K562 (cell line): ENCODE results near the gene DYNC2I2. TPM values are rescaled to one million over a fixed set of nuclear protein-coding genes. Genes with fewer than 3 reads are reported as not detected.
"Not testable (repeated sequence)": the region's sequence is repeated elsewhere in the genome, so short reads cannot be mapped to it uniquely, and the experiment has no call there.

Source experiments
- ATAC-seq: fragments of 200-7000 bp; cut with Tn5 transposase; 3 replicates; pipeline ENCODE4 v1.9.1; 2020; ENCODE audit warnings: moderate library complexity
- BruUV-seq: library from RNA; stranded (reverse); fragments of 400-500 nt; replicated peaks from 2 replicates; lab custom pipeline; 2021; lab: Mats Ljungman, UMichigan
- CTCF ChIA-PET: fragments of 300-600 bp; formaldehyde crosslinking; extraction: SDS; loops from one replicate; lab custom pipeline; 2021; ENCODE audit warnings: low intra/inter-chr PET ratio; lab: Yijun Ruan, JAX
- POLR2A ChIA-PET: fragments of 300-600, 350-650 bp; sonication (Branson Sonifier 250); formaldehyde crosslinking; extraction: SDS; loops from one replicate; lab custom pipeline; 2021; ENCODE audit warnings: antibody characterized with exemption, inconsistent platforms; lab: Yijun Ruan, JAX
- DNase-seq, 4 experiments: peaks; one replicate each; pipeline versions ENCODE4 v3.0.0 to v3.0.0-alpha.2; 2011 to 2018; ENCODE audit warnings: low spot score in 3 of 4, mixed read lengths in 3 of 4; ENCODE audit errors: extremely low read depth in 1 of 4
- FAIRE-seq: peaks from 2 replicates; lab custom pipeline; 2011; peaks lifted over from hg19 to GRCh38; lab: Jason Lieb, UNC
- H2AFZ ChIP-seq: 2 replicates; pipeline ENCODE4 v1.6.0; 2011; ENCODE audit warnings: low read depth, low read length, control low read depth, inconsistent platforms
- H3K27ac ChIP-seq: fragments of 200-600 bp; 3 replicates; pipeline ENCODE4 v1.8.0; 2011; ENCODE audit warnings: low read depth, mild to moderate bottlenecking, control low read depth, inconsistent platforms, low read length, moderate library complexity, mixed read lengths; ENCODE audit errors: extremely low read depth
- H3K27me3 ChIP-seq, 2 experiments: fragments of 300-600 bp in 1 of 2; 2 replicates in 1 of 2; 3 replicates in 1 of 2; pipeline versions ENCODE4 v1.6.0 to v1.8.0; 2011; ENCODE audit warnings: inconsistent platforms in 2 of 2, low read length in 2 of 2, mild to moderate bottlenecking in 1 of 2, mixed read lengths in 1 of 2, moderate library complexity in 1 of 2; ENCODE audit not compliant: control insufficient read depth in 2 of 2, insufficient read depth in 2 of 2
- H3K36me3 ChIP-seq: fragments of 300-600 bp; 3 replicates; pipeline ENCODE4 v1.8.0; 2011; ENCODE audit warnings: mild to moderate bottlenecking, low read length, inconsistent platforms; ENCODE audit not compliant: control insufficient read depth, insufficient read depth
- H3K4me1 ChIP-seq, 2 experiments: fragments of 200-600 bp in 1 of 2; replicated peaks in 1 of 2; 2 replicates in 1 of 2; 3 replicates in 1 of 2; pipeline versions ENCODE4 v1.5.1 to v1.8.0; 2011; ENCODE audit warnings: inconsistent platforms in 2 of 2, low read length in 2 of 2, mild to moderate bottlenecking in 1 of 2, mixed read lengths in 1 of 2, moderate library complexity in 1 of 2; ENCODE audit not compliant: control insufficient read depth in 2 of 2, insufficient read depth in 2 of 2
- H3K4me2 ChIP-seq: 2 replicates; pipeline ENCODE4 v1.6.1; 2011; ENCODE audit warnings: low read length, control low read depth, inconsistent platforms, mixed read lengths; ENCODE audit not compliant: insufficient read depth
- H3K4me3 ChIP-seq: fragments of 200-600 bp; sonication (generic), shearing (Covaris generic); 2 replicates; pipeline ENCODE4 v1.5.1; 2016; ENCODE audit warnings: control low read depth, inconsistent platforms
- H3K79me2 ChIP-seq: fragments of 200-600 bp; 3 replicates; pipeline ENCODE4 v1.8.0; 2011; ENCODE audit warnings: low read length, inconsistent platforms; ENCODE audit not compliant: control insufficient read depth, insufficient read depth
- H3K9ac ChIP-seq, 2 experiments: 2 replicates each; pipeline versions ENCODE4 v1.6.0 to v1.6.1; 2011; ENCODE audit warnings: low read depth in 2 of 2, low read length in 2 of 2, control low read depth in 1 of 2, inconsistent platforms in 1 of 2, mild to moderate bottlenecking in 1 of 2, mixed read lengths in 1 of 2; ENCODE audit not compliant: insufficient read depth in 1 of 2
- H3K9me1 ChIP-seq: one replicate; pipeline ENCODE4 v1.6.0; 2011; ENCODE audit warnings: inconsistent platforms, mild to moderate bottlenecking, low read length, moderate library complexity; ENCODE audit not compliant: control insufficient read depth, insufficient read depth
- H3K9me3 ChIP-seq: replicated peaks from 2 replicates; pipeline ENCODE4 v1.5.1; 2011; ENCODE audit warnings: low read depth, low read length, inconsistent platforms; ENCODE audit not compliant: control insufficient read depth, insufficient read depth
- H4K20me1 ChIP-seq: replicated peaks from 2 replicates; pipeline ENCODE4 v1.6.1; 2011; ENCODE audit warnings: low read length, inconsistent platforms, mixed read lengths; ENCODE audit not compliant: control insufficient read depth, insufficient read depth
- ZBTB33 ChIP-seq: sonication (generic); formaldehyde crosslinking; IDR thresholded peaks from 2 replicates; pipeline ENCODE4 v1.8.1; 2023; ENCODE audit warnings: mild to moderate bottlenecking, missing genetic modification reagents
- WGBS: fragments of 100-300 bp; shearing (Covaris generic); methylation state at CpG from one replicate; pipeline ENCODE4 v1.1.6; 2016; ENCODE audit warnings: low coverage, mixed read lengths; ENCODE audit not compliant: insufficient coverage; ENCODE audit errors: missing lambda C conversion rate; 5-methylcytosine and 5-hydroxymethylcytosine counted together
- in situ Hi-C: fragments of 300-500 bp; cut with MboI; formaldehyde crosslinking; loops from 4 replicates; pipeline ENCODE4 v1.15.0; 2018; ENCODE audit warnings: inconsistent platforms, mixed read lengths
- intact Hi-C: fragments of 100-400 bp; cut with micrococcal nuclease; formaldehyde crosslinking; loops from 2 replicates; pipeline ENCODE4 v1.14.2; 2022
- polyA plus RNA-seq, 8 experiments: library from polyadenylated mRNA; depleted of rRNA in 4 of 8; stranded (reverse) in 5 of 8; unstranded in 3 of 8; fragments of >200 nt; fragmentation: Nextera tagmentation in 2 of 8; fragmentation: Illumina TruSeq in 1 of 8; extraction: Ambion mirVana in 2 of 8; extraction: Trizol in 1 of 8; gene quantifications; 2 replicates each; pipeline versions ENCODE4 v1.2.1 to v1.2.3, GENCODE V29; 2011 to 2014; ENCODE audit warnings: inconsistent platforms in 1 of 8, missing spikeins in 1 of 8
- total RNA-seq, 7 experiments: library from RNA; depleted of rRNA in 6 of 7; stranded (reverse); fragments of >200 nt in 6 of 7; fragmentation: Illumina TruSeq in 2 of 7; extraction: Trizol in 2 of 7; gene quantifications; 2 replicates each; pipeline versions ENCODE4 v1.2.1 to v1.2.3, GENCODE V29; 2011 to 2021; ENCODE audit warnings: low replicate concordance in 1 of 7

DYNC2I2 gene
- total and polyA plus RNA-seq, 9 of the 15 experiments (the other 6 are each of a cell fraction or from before 2014, with no cell fraction given), result 1.5 to 249 (median 70.0) TPM

DNA sequence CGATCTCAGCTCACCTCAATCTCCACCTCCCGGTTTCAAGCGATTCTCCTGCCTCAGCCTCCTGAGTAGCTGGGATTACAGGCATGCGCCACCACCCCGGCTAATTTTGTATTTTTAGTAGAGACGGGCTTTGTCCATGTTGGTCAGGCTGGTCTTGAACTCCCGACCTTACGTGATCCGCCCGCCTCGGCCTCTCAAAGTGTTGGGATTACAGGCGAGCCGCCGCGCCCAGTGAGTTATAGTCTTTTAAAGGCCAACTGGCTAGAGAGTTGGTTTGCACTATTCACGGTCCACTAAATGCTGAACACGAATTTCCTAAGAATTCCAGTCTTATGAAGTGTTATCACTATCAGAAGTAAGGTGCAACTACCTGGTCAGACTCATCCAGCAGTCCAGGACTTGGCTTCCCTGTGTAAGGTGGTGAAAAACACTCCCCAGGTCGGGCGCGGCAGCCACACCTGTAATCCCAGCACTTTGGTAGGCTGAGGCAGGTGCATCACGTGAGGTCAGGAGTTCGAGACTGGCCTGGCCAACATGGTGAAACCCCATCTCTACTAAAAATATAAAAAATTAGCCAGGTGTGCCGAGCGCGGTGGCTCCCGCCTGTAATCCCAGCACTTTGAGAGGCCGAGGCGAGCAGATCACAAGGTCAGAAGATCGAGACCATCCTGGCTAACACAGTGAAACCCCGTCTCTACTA lies 42.6 kb upstream of the DYNC2I2 start:
- ChIA-PET POLR2A (interaction anchor here (0.6 to 3.7 kb wide), 6 partner anchors 15 to 525 kb away, joined by 3 to 65 read pairs (median 6); no protein-coding TSS in a partner anchor), CTCF (interaction anchor here (0.6 kb wide), 2 partner anchors 291 to 508 kb away, joined by 3 to 6 read pairs; partner anchors contain the start of gene CIZ1)
- not testable (repeated sequence) for H2AFZ ChIP-seq, H3K9me1 ChIP-seq, ATAC-seq, FAIRE-seq, BruUV-seq, H3K4me2 ChIP-seq, H4K20me1 ChIP-seq, H3K4me3 ChIP-seq, H3K27ac ChIP-seq, DNase-seq, H3K9me3 ChIP-seq, H3K9ac ChIP-seq, H3K27me3 ChIP-seq
- peaks cover 39% of the 10 kb centered on the region for H3K36me3 ChIP-seq
- WGBS, result 93% methylated on average over 28 of the region's 30 CpGs
- peaks cover 21% of the 10 kb centered on the region for H3K79me2 ChIP-seq
- intact Hi-C loops (loop anchor here (10.0 kb wide), 1 partner anchor 976 kb away; no protein-coding TSS in a partner anchor), in situ Hi-C loops (loop anchor here (5.0 to 10.0 kb wide), 4 partner anchors 357 to 1086 kb away; partner anchors contain the start of gene SLC27A4)
- peak; percentile 54; the same call in 1 of the 2 replicates for TF ChIP-seq ZBTB33 (CRISPR knock-in tag)
- H3K4me1 ChIP-seq, result peaks cover 9 to 24% of the 10 kb centered on the region in 2 experiments
